Osteoblast (primary cell): ENCODE results near the gene IL4R. TPM values are rescaled to one million over a fixed set of nuclear protein-coding genes. Genes with fewer than 3 reads are reported as not detected.

Experiments used
- DNase-seq: peaks from one replicate; pipeline ENCODE4 v3.0.0; 2011; ENCODE audit warnings: low spot score, mixed read lengths; ENCODE audit not compliant: insufficient read length; ENCODE audit errors: missing footprints
- H2AFZ ChIP-seq: 2 replicates; pipeline ENCODE4 v1.6.0; 2011; ENCODE audit warnings: mild to moderate bottlenecking, low read length
- H3K27ac ChIP-seq: 2 replicates; pipeline ENCODE4 v1.5.1; 2011; ENCODE audit warnings: mild to moderate bottlenecking, low read depth, low read length, moderate library complexity
- H3K27me3 ChIP-seq: 2 replicates; pipeline ENCODE4 v1.6.0; 2012; ENCODE audit warnings: mild to moderate bottlenecking, control low read depth, inconsistent platforms, low read length, moderate library complexity; ENCODE audit not compliant: insufficient read depth
- H3K36me3 ChIP-seq: 2 replicates; pipeline ENCODE4 v1.5.1; 2011; ENCODE audit warnings: mild to moderate bottlenecking, low read length, control low read depth, moderate library complexity; ENCODE audit not compliant: insufficient read depth
- H3K4me1 ChIP-seq: 2 replicates; pipeline ENCODE4 v1.5.1; 2011; ENCODE audit warnings: mild to moderate bottlenecking, low read length, control low read depth, moderate library complexity; ENCODE audit not compliant: insufficient read depth
- H3K4me2 ChIP-seq: 2 replicates; pipeline ENCODE4 v1.6.0; 2011; ENCODE audit warnings: mild to moderate bottlenecking, low read length; ENCODE audit not compliant: insufficient read depth
- H3K4me3 ChIP-seq: fragments of 200-600 bp; sonication (generic); 3 replicates; pipeline ENCODE4 v1.5.1; 2012; ENCODE audit warnings: mild to moderate bottlenecking, low read length, inconsistent platforms; ENCODE audit not compliant: insufficient read depth
- H3K79me2 ChIP-seq: 2 replicates; pipeline ENCODE4 v1.6.0; 2012; ENCODE audit warnings: mild to moderate bottlenecking, low read length, control low read depth, inconsistent platforms; ENCODE audit not compliant: insufficient read depth
- H3K9me3 ChIP-seq: 2 replicates; pipeline ENCODE4 v1.5.1; 2011; ENCODE audit warnings: low read depth, low read length, control low read depth
- H4K20me1 ChIP-seq: 2 replicates; pipeline ENCODE4 v1.6.0; 2012; ENCODE audit warnings: mild to moderate bottlenecking, low read length, control low read depth; ENCODE audit not compliant: insufficient read depth
- total RNA-seq: library from RNA; depleted of rRNA; stranded (reverse); fragments of >200 nt; gene quantifications from 2 replicates; pipeline ENCODE4 v1.2.3, GENCODE V29; 2012
- TF ChIP-seq, protein P1 (sequence below): IDR thresholded peaks from 2 replicates; pipeline ENCODE4 v1.5.1; 2011; ENCODE audit warnings: mild to moderate bottlenecking, low read depth, low read length, moderate library complexity; ENCODE audit errors: extremely low read depth

The IL4R gene
- total RNA-seq, 1 donor, result 32.9 TPM

DNA sequence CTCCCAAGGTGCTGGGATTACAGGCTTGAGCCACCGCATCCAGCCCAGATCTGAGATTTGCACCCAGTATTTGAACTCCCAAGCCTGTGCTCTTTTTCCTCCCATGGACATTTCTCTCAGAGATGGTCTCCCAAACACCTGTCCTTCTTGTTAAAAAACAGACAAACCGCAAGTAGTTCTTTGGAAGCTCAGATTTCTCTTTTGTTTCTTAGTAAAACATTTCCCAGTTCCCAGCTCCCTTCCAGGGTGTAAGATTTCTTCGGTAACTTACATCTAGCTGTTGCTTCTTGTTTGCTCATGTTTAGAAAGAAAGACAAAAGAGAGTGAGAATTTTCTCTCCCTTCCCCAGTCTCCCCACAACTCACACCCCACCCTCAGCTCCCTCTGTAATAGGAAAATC is 36.2 kb downstream of the IL4R start:
- Histone ChIP-seq H4K20me1 (no peaks in the 10 kb centered on the region), H3K9me3 (no peaks in the 10 kb centered on the region), H3K27ac (no peak overlapping the region), H2AFZ (no peak overlapping the region), H3K4me2 (no peak overlapping the region), H3K4me1 (no peaks in the 10 kb centered on the region), H3K27me3 (no peaks in the 10 kb centered on the region), H3K36me3 (peaks cover 83% of the 10 kb centered on the region), H3K79me2 (no peaks in the 10 kb centered on the region), H3K4me3 (no peak overlapping the region)
- TF ChIP-seq, protein P1, sequence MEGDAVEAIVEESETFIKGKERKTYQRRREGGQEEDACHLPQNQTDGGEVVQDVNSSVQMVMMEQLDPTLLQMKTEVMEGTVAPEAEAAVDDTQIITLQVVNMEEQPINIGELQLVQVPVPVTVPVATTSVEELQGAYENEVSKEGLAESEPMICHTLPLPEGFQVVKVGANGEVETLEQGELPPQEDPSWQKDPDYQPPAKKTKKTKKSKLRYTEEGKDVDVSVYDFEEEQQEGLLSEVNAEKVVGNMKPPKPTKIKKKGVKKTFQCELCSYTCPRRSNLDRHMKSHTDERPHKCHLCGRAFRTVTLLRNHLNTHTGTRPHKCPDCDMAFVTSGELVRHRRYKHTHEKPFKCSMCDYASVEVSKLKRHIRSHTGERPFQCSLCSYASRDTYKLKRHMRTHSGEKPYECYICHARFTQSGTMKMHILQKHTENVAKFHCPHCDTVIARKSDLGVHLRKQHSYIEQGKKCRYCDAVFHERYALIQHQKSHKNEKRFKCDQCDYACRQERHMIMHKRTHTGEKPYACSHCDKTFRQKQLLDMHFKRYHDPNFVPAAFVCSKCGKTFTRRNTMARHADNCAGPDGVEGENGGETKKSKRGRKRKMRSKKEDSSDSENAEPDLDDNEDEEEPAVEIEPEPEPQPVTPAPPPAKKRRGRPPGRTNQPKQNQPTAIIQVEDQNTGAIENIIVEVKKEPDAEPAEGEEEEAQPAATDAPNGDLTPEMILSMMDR, result no peak
- DNase-seq, result no peak

DNA sequence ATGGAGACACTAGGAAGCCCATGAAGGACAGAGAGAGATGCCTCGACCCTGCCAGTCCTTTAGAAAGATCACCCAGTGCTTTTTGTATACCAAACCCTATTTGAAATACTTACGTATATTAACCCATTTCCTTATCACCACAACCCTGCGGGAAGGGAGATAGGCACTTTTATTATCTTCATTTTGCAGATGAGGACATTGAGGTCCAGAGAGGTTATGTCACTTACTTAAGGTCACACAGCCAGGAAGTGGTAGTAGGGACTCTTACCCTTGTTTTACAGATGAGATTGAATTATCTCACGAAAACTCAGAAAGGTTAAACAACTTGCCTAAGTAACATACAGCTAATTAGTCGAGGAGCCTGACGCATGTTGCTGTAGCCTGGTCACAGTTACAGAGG is 38.2 kb downstream of the IL4R start:
- TF ChIP-seq, protein P1, result no peak
- Histone ChIP-seq H3K79me2 (no peaks in the 10 kb centered on the region), H3K4me1 (no peaks in the 10 kb centered on the region), H3K36me3 (peaks cover 90% of the 10 kb centered on the region), H3K27ac (no peak overlapping the region), H4K20me1 (no peaks in the 10 kb centered on the region), H3K4me2 (no peak overlapping the region), H2AFZ (no peak overlapping the region), H3K27me3 (no peaks in the 10 kb centered on the region), H3K9me3 (no peaks in the 10 kb centered on the region), H3K4me3 (no peak overlapping the region)
- DNase-seq, result no peak

DNA sequence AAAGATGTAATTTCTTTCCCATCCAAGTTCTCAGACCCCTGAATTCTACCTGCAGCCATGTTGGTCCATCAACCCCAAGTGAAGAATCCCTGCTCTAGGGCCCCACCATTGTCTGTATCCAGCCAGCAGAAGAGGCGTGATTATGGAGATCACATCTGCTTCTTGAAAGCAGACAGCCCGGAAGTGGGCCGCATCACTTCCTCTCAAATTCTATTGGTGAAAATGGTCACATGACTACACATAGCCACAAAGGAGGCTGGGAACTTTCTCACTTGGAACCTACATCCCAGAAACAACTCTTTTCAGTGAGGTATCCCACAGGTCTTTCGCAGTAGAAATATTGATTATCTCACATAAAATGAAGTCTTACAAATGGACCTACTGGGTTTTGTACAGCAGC is 40.1 kb downstream of the IL4R start:
- H3K36me3 ChIP-seq, result peaks cover 83% of the 10 kb centered on the region

DNA sequence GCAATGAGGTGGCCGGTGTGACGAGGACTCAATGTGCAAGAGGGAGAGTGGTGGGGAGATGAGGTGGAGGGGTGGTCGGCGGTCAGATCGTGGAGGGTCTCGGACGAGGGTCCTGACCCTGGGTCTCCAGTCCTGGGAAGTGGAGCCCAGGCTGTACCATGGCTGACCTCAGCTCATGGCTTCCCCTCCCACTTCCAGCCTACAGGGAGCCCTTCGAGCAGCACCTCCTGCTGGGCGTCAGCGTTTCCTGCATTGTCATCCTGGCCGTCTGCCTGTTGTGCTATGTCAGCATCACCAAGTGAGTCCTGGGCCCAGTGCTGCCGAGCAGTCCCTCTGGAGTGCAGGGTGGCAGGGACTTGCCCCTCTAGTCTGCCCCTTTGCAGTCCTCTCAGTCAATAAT is 41.8 kb downstream of the IL4R start:
- no peaks in the 10 kb centered on the region for H3K79me2 ChIP-seq
- no peak for DNase-seq

More for the DNA sequence above, 40.1 kb downstream of the IL4R start:
- no peak overlapping the region for H3K27ac ChIP-seq
- H3K4me2 ChIP-seq, result no peak overlapping the region
- H3K27me3 ChIP-seq, result no peaks in the 10 kb centered on the region
- H4K20me1 ChIP-seq, result no peaks in the 10 kb centered on the region
- no peak overlapping the region for H2AFZ ChIP-seq
- no peak for DNase-seq
- H3K79me2 ChIP-seq, result no peaks in the 10 kb centered on the region
- no peaks in the 10 kb centered on the region for H3K4me1 ChIP-seq
- TF ChIP-seq, protein P1, result no peak
- no peaks in the 10 kb centered on the region for H3K9me3 ChIP-seq
- no peak overlapping the region for H3K4me3 ChIP-seq

More for the DNA sequence above, 41.8 kb downstream of the IL4R start:
- peaks cover 77% of the 10 kb centered on the region for H3K36me3 ChIP-seq
- no peaks in the 10 kb centered on the region for H4K20me1 ChIP-seq
- TF ChIP-seq, protein P1, result peak; percentile 62
- no peaks in the 10 kb centered on the region for H3K9me3 ChIP-seq
- no peak overlapping the region for H3K4me2 ChIP-seq
- H3K27ac ChIP-seq, result no peak overlapping the region
- H2AFZ ChIP-seq, result no peak overlapping the region
- H3K27me3 ChIP-seq, result no peaks in the 10 kb centered on the region
- no peak overlapping the region for H3K4me3 ChIP-seq
- no peaks in the 10 kb centered on the region for H3K4me1 ChIP-seq
